NT2/D1 (cell line): Measurements from ENCODE around the gene BICC1.

Experiments
- DNase-seq: peaks from one replicate; pipeline ENCODE4 v3.0.0-alpha.2; 2011; ENCODE audit warnings: low read depth, low spot score
- H3K27me3 ChIP-seq: 2 replicates; pipeline ENCODE4 v1.6.0; 2011; ENCODE audit warnings: mild to moderate bottlenecking; ENCODE audit not compliant: insufficient read length, insufficient read depth
- H3K36me3 ChIP-seq: 2 replicates; pipeline ENCODE4 v1.6.1; 2011; ENCODE audit warnings: mild to moderate bottlenecking, low read length, mixed read lengths; ENCODE audit not compliant: insufficient read depth, insufficient read length
- H3K4me1 ChIP-seq: 2 replicates; pipeline ENCODE4 v1.5.1; 2011; ENCODE audit not compliant: insufficient read depth, insufficient read length
- H3K4me3 ChIP-seq: 2 replicates; pipeline ENCODE4 v1.5.1; 2011; ENCODE audit warnings: low read depth; ENCODE audit not compliant: insufficient read length
- H3K9ac ChIP-seq: 2 replicates; pipeline ENCODE4 v1.6.0; 2011; ENCODE audit warnings: low read depth; ENCODE audit not compliant: insufficient read length
- H3K9me3 ChIP-seq: 2 replicates; pipeline ENCODE4 v1.5.1; 2011; ENCODE audit warnings: mild to moderate bottlenecking, low read length; ENCODE audit not compliant: insufficient read depth
- SUZ12 ChIP-seq: IDR thresholded peaks from 2 replicates; pipeline ENCODE4 v1.6.1; 2011; ENCODE audit not compliant: insufficient read length, insufficient read depth; ENCODE audit errors: extremely low read depth
- YY1 ChIP-seq: IDR thresholded peaks from 2 replicates; pipeline ENCODE4 v1.6.1; 2011; ENCODE audit not compliant: insufficient read length, insufficient read depth
- ZNF274 ChIP-seq: IDR thresholded peaks from 2 replicates; pipeline ENCODE4 v1.6.1; 2011; ENCODE audit warnings: mild to moderate bottlenecking, low read depth, low read length

BICC1 gene

GRCh38 chr10:58838561-58839208 lies 326.0 kb downstream of the BICC1 start:
- TF ChIP-seq SUZ12 (no peak), YY1 (no peak), ZNF274 (no peak)
- no peaks in the 10 kb centered on the region for H3K9me3 ChIP-seq
- no peaks in the 10 kb centered on the region for H3K27me3 ChIP-seq
- DNase-seq = no peak
- no peak overlapping the region for H3K4me3 ChIP-seq
- no peaks in the 10 kb centered on the region for H3K36me3 ChIP-seq
- no peak overlapping the region for H3K9ac ChIP-seq
- H3K4me1 ChIP-seq = no peaks in the 10 kb centered on the region

GRCh38 chr10:58839771-58840170 lies 327.1 kb downstream of the BICC1 start:
- no peak for TF ChIP-seq YY1
- TF ChIP-seq ZNF274 = no peak
- no peak for DNase-seq
- Histone ChIP-seq H3K4me3 (no peak overlapping the region), H3K9me3 (no peaks in the 10 kb centered on the region), H3K27me3 (no peaks in the 10 kb centered on the region), H3K9ac (no peak overlapping the region), H3K36me3 (no peaks in the 10 kb centered on the region), H3K4me1 (no peaks in the 10 kb centered on the region)

- Histone ChIP-seq H3K4me3 (no peak overlapping the region), H3K9me3 (no peaks in the 10 kb centered on the region), H3K4me1 (no peaks in the 10 kb centered on the region), H3K9ac (no peak overlapping the region), H3K27me3 (no peaks in the 10 kb centered on the region), H3K36me3 (no peaks in the 10 kb centered on the region)
- TF ChIP-seq ZNF274 (no peak), SUZ12 (no peak), YY1 (no peak)
- no peak for DNase-seq
Measured at GRCh38 chr10:58840840-58841435, 328.3 kb downstream of the BICC1 start.

GRCh38 chr10:58842860-58843376 lies 330.2 kb downstream of the BICC1 start:
- no peak for DNase-seq
- no peaks in the 10 kb centered on the region for H3K36me3 ChIP-seq
- H3K9ac ChIP-seq = no peak overlapping the region
- no peaks in the 10 kb centered on the region for H3K27me3 ChIP-seq
- H3K9me3 ChIP-seq = no peaks in the 10 kb centered on the region
- TF ChIP-seq SUZ12 (no peak), ZNF274 (no peak), YY1 (no peak)
- no peaks in the 10 kb centered on the region for H3K4me1 ChIP-seq
- no peak overlapping the region for H3K4me3 ChIP-seq

GRCh38 chr10:58843760-58844159 lies 331.1 kb downstream of the BICC1 start:
- Histone ChIP-seq H3K9ac (no peak overlapping the region), H3K4me3 (no peak overlapping the region)

GRCh38 chr10:58844680-58845079 lies 332.0 kb downstream of the BICC1 start:
- Histone ChIP-seq H3K36me3 (no peaks in the 10 kb centered on the region), H3K4me3 (no peak overlapping the region), H3K9ac (no peak overlapping the region), H3K4me1 (no peaks in the 10 kb centered on the region), H3K27me3 (no peaks in the 10 kb centered on the region), H3K9me3 (no peaks in the 10 kb centered on the region)
- TF ChIP-seq YY1 (no peak), ZNF274 (no peak), SUZ12 (no peak)
- DNase-seq = no peak

More at GRCh38 chr10:58843760-58844159, 331.1 kb downstream of the BICC1 start:
- Histone ChIP-seq H3K9me3 (no peaks in the 10 kb centered on the region), H3K4me1 (no peaks in the 10 kb centered on the region), H3K27me3 (no peaks in the 10 kb centered on the region), H3K36me3 (no peaks in the 10 kb centered on the region)
- TF ChIP-seq ZNF274 (no peak), SUZ12 (no peak), YY1 (no peak)
- peak; percentile 2 for DNase-seq

GRCh38 chr10:58846856-58847255 lies 334.2 kb downstream of the BICC1 start:
- TF ChIP-seq YY1 (no peak), ZNF274 (no peak)
- H3K4me3 ChIP-seq = no peak overlapping the region
- H3K36me3 ChIP-seq = no peaks in the 10 kb centered on the region
- no peak for DNase-seq
- H3K27me3 ChIP-seq = no peaks in the 10 kb centered on the region
- no peak overlapping the region for H3K9ac ChIP-seq
- H3K4me1 ChIP-seq = no peaks in the 10 kb centered on the region
- no peaks in the 10 kb centered on the region for H3K9me3 ChIP-seq
